ENCODE measurements around the gene ETV1. TPM values are rescaled to one million over a fixed set of nuclear protein-coding genes. Genes with fewer than 3 reads are reported as not detected.
A peak's percentile ranks its signal among the peaks of the same experiment; 100 is the strongest.

The ETV1 gene
- total and polyA plus RNA-seq, 11 donors: 9.6 to 118 (median 82.1) TPM

GRCh38 chr7:14023342-14023741 lies 33.9 kb upstream of the ETV1 start:
- intact Hi-C loops (cut with DNase I): no loop called here
- no peak for ATAC-seq
- WGBS, 4 donors: 85 to 94% (median 87%) methylated on average over 4 of the region's 4 CpGs

GRCh38 chr7:14021069-14021468 lies 31.6 kb upstream of the ETV1 start:
- no peak for DNase-seq
- no peaks in the 10 kb centered on the region for H3K36me3 ChIP-seq
- peak in 1 of 4 donors; percentile 54 for ATAC-seq
- intact Hi-C loops (cut with DNase I): no loop called here
- 71 to 78% (median 75%) methylated on average over 3 of the region's 3 CpGs for WGBS, 4 donors
- peaks cover 0 to 2% (median 0%) of the 10 kb centered on the region in 12 donors for H3K4me1 ChIP-seq
- TF ChIP-seq CTCF (IDR thresholded peaks at IDR 0.05): no peak
- no peak for TF ChIP-seq POLR2A (IDR thresholded peaks at IDR 0.05)
- H3K4me3 ChIP-seq: no peak overlapping the region
- H3K27me3 ChIP-seq: no peaks in the 10 kb centered on the region
- H3K27ac ChIP-seq: no peak overlapping the region
- peaks cover 0 to 6% (median 0%) of the 10 kb centered on the region in 12 donors for H3K9me3 ChIP-seq

More at GRCh38 chr7:14023342-14023741, 33.9 kb upstream of the ETV1 start:
- TF ChIP-seq POLR2A (IDR thresholded peaks at IDR 0.05): no peak
- no peak for TF ChIP-seq CTCF (IDR thresholded peaks at IDR 0.05)
- Histone ChIP-seq H3K9me3 (peaks cover 0 to 6% (median 0%) of the 10 kb centered on the region in 12 donors), H3K36me3 (no peaks in the 10 kb centered on the region), H3K4me3 (no peak overlapping the region), H3K27me3 (no peaks in the 10 kb centered on the region), H3K4me1 (peaks cover 0 to 2% (median 0%) of the 10 kb centered on the region in 12 donors), H3K27ac (no peak overlapping the region)
- no peak for DNase-seq

GRCh38 chr7:14020339-14020900 lies 31.0 kb upstream of the ETV1 start:
- Histone ChIP-seq H3K36me3 (no peaks in the 10 kb centered on the region), H3K4me3 (no peak overlapping the region), H3K9me3 (peaks cover 0 to 6% (median 0%) of the 10 kb centered on the region in 12 donors), H3K4me1 (peaks cover 0 to 2% (median 0%) of the 10 kb centered on the region in 12 donors), H3K27me3 (no peaks in the 10 kb centered on the region), H3K27ac (no peak overlapping the region)
- intact Hi-C loops (cut with DNase I): no loop called here
- WGBS, 4 donors: 71 to 77% (median 74%) methylated on average over 2 of the region's 2 CpGs
- peak in 1 of 5 donors; percentile 22 for DNase-seq
- no peak for ATAC-seq
- TF ChIP-seq POLR2A (IDR thresholded peaks at IDR 0.05) (no peak), CTCF (IDR thresholded peaks at IDR 0.05) (no peak)

- H3K27me3 ChIP-seq: no peaks in the 10 kb centered on the region
- H3K4me3 ChIP-seq: no peak overlapping the region
- no peak overlapping the region for H3K27ac ChIP-seq
- H3K4me1 ChIP-seq: peaks cover 0 to 2% (median 0%) of the 10 kb centered on the region in 12 donors
- H3K36me3 ChIP-seq: no peaks in the 10 kb centered on the region
- DNase-seq (no peak), ATAC-seq (no peak)
- H3K9me3 ChIP-seq: peaks cover 0 to 6% (median 0%) of the 10 kb centered on the region in 12 donors
- 76 to 96% (median 95%) methylated on average over 5 of the region's 5 CpGs for WGBS, 4 donors
- no peak for TF ChIP-seq POLR2A (IDR thresholded peaks at IDR 0.05)
- no peak for TF ChIP-seq CTCF (IDR thresholded peaks at IDR 0.05)
- intact Hi-C loops (cut with DNase I): no loop called here
Observed at GRCh38 chr7:14018751-14019150, 29.3 kb upstream of the ETV1 start.
